HG03108 (cell line): ENCODE data around the gene ZBTB47.

ENCODE experiments used
- ATAC-seq: cut with Tn5 transposase; IDR thresholded peaks from one replicate; pipeline ENCODE4 v1.9.1; 2021; ENCODE audit warnings: moderate library complexity; ENCODE audit not compliant: unreplicated experiment

The ZBTB47 gene

GRCh38 chr3:42684632-42685362 lies 31.3 kb downstream of the ZBTB47 start:
- no peak for ATAC-seq

GRCh38 chr3:42685363-42685881 lies 31.9 kb downstream of the ZBTB47 start, which contains the start of gene KLHL40:
KLHL40 (plus strand) TSS chr3:42685537; CDS start chr3:42685619, 82 bp downstream.
- ATAC-seq: no peak

GRCh38 chr3:42685891-42686820 lies 32.7 kb downstream of the ZBTB47 start:
- ATAC-seq: no peak

GRCh38 chr3:42686832-42687650 lies 33.5 kb downstream of the ZBTB47 start:
- no peak for ATAC-seq

GRCh38 chr3:42688016-42688415 lies 34.5 kb downstream of the ZBTB47 start:
- ATAC-seq: no peak

GRCh38 chr3:42688487-42689420 lies 35.3 kb downstream of the ZBTB47 start:
- ATAC-seq: no peak

GRCh38 chr3:42689421-42690014 lies 36.0 kb downstream of the ZBTB47 start:
- ATAC-seq: no peak

GRCh38 chr3:42690191-42690590 lies 36.7 kb downstream of the ZBTB47 start:
- ATAC-seq: no peak

- no peak for ATAC-seq
Observed at GRCh38 chr3:42690766-42691680, 37.5 kb downstream of the ZBTB47 start.

- ATAC-seq: no peak
Observed at GRCh38 chr3:42691816-42692666, 38.5 kb downstream of the ZBTB47 start.

- ATAC-seq: no peak
Observed at GRCh38 chr3:42692667-42693529, 39.4 kb downstream of the ZBTB47 start.

GRCh38 chr3:42693530-42693930 lies 40.0 kb downstream of the ZBTB47 start:
- no peak for ATAC-seq

- no peak for ATAC-seq
Observed at GRCh38 chr3:42694366-42694765, 40.9 kb downstream of the ZBTB47 start.

- no peak for ATAC-seq
Observed at GRCh38 chr3:42696356-42697288, 43.1 kb downstream of the ZBTB47 start.

- no peak for ATAC-seq
Observed at GRCh38 chr3:42697289-42698051, 44.0 kb downstream of the ZBTB47 start.
